IPS-18a (cell line): ENCODE measurements around the gene ADARB2.

ENCODE experiments used
- H3K27ac ChIP-seq: one replicate; pipeline ENCODE4 v1.5.1; 2013; ENCODE audit warnings: low read length
- H3K27me3 ChIP-seq: one replicate; pipeline ENCODE4 v1.6.1; 2013; ENCODE audit warnings: mild to moderate bottlenecking, low read length; ENCODE audit not compliant: control insufficient read depth, insufficient read depth
- H3K36me3 ChIP-seq: one replicate; pipeline ENCODE4 v1.6.1; 2013; ENCODE audit warnings: low read depth, low read length; ENCODE audit not compliant: control insufficient read depth
- H3K4me1 ChIP-seq: one replicate; pipeline ENCODE4 v1.6.1; 2013; ENCODE audit warnings: low read depth, low read length; ENCODE audit not compliant: control insufficient read depth
- H3K4me3 ChIP-seq: one replicate; pipeline ENCODE4 v1.5.1; 2013; ENCODE audit warnings: low read length
- H3K9ac ChIP-seq: one replicate; pipeline ENCODE4 v1.6.1; 2013; ENCODE audit warnings: mild to moderate bottlenecking, low read length, moderate library complexity
- H3K9me3 ChIP-seq: one replicate; pipeline ENCODE4 v1.6.1; 2013; ENCODE audit warnings: low read depth, low read length; ENCODE audit not compliant: control insufficient read depth

ADARB2 gene

DNA sequence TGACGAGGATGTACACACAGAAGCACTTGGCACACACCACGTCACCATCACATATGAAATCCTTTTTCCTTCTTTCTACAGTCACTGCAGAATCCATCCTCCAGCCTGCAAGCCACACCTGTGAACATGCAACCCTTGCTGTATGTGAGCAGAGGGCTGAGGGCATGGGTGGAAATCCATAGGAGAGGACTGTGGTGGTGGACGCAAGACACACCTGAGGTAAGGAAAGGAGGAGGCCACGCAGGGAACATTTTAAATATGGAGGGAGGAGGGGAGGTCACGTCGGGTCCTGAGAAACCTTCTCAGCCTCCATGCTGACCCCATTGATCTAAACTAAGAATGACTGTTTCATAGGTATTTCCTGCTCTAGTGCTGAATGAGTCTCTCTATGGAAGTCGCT is 28.6 kb downstream of the ADARB2 start:
- Histone ChIP-seq H3K27ac (no peak overlapping the region), H3K36me3 (no peaks in the 10 kb centered on the region), H3K4me3 (no peak overlapping the region), H3K9me3 (peaks cover 6% of the 10 kb centered on the region), H3K27me3 (no peaks in the 10 kb centered on the region), H3K9ac (no peak overlapping the region), H3K4me1 (no peaks in the 10 kb centered on the region)

DNA sequence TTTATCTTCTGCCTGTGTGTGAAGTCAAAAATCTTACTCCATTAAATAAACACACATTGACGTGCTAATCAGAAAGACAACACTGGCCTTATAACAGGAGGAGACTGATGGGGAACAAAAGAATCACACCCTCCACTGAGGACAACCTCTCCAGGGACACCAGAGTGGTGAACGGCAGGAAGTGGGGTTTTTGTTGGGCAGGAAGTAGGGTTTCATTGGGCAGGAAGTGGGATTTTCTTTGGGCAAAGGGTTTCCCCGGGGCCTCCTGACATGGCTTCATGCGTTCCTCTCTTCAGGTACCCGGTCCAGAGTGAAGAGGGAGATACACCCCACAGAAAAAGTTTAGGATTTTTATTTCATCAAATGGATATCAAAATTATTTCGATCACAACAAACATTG is 30.6 kb downstream of the ADARB2 start:
- Histone ChIP-seq H3K27ac (no peak overlapping the region), H3K4me3 (no peak overlapping the region), H3K27me3 (no peaks in the 10 kb centered on the region), H3K4me1 (no peaks in the 10 kb centered on the region), H3K9ac (no peak overlapping the region), H3K36me3 (no peaks in the 10 kb centered on the region), H3K9me3 (peaks cover 6% of the 10 kb centered on the region)

DNA sequence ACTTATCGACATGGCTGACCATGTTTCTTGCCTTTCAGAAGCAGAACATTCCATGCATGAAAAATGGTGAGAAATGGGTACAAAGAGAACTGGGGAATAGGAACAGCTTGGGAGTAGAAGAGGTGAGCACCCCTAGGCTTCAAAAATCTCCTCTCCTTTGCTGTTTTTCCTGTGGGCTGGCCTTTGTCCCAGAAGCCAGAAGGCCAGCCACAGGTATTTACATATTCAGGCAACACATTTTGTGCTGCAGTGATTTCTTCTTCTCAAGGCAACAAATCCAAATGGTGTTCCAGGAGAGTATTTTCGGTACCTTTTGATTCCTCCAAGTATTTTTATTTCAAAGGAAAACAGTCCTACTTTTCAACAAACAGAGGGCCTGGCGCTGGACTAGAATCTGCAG is 31.1 kb downstream of the ADARB2 start:
- no peaks in the 10 kb centered on the region for H3K36me3 ChIP-seq
- no peak overlapping the region for H3K4me3 ChIP-seq
- H3K9me3 ChIP-seq, result peaks cover 6% of the 10 kb centered on the region
- no peaks in the 10 kb centered on the region for H3K4me1 ChIP-seq
- no peaks in the 10 kb centered on the region for H3K27me3 ChIP-seq
- no peak overlapping the region for H3K27ac ChIP-seq
- H3K9ac ChIP-seq, result no peak overlapping the region

DNA sequence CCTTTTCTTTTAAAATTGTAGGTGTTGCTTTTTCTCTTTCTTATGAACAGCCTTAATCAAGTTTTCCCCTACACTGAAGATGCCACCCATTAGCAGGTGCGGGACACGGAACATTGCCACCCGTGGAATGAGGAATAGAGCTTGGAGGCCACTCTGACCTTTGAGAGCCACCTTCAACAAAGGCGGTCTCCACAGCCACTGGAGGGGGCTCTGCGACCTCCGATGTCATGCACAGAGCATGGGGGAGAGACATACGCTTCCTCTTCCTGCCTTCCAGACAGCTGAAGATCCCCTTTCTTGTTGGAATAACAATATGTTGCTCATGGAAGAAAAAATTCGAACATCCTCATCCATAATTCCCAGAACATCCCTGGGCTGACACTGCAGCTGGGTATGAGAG is 39.1 kb downstream of the ADARB2 start:
- Histone ChIP-seq H3K9ac (no peak overlapping the region), H3K4me1 (no peaks in the 10 kb centered on the region), H3K27me3 (no peaks in the 10 kb centered on the region), H3K36me3 (no peaks in the 10 kb centered on the region), H3K9me3 (no peaks in the 10 kb centered on the region), H3K27ac (no peak overlapping the region), H3K4me3 (no peak overlapping the region)

DNA sequence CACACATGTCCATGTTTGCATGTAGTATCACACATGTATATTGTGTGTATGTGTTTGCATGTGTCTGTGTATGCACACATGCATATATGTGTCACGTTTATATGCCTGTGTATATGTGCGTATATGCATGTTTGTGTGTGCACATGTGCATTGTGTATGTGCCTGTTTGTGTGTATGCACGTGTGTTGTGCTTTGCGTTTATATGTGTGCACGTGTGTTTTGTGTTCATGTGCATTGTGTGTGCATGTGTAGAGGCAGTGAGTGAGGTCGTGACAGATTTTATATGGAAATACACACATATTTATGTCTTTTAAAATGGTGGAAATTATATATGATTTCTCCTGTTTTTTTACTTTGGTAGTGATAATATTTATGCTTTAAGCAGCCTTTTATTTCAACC is 41.2 kb downstream of the ADARB2 start:
- H3K4me1 ChIP-seq, result no peaks in the 10 kb centered on the region
- H3K9ac ChIP-seq, result no peak overlapping the region
- H3K27ac ChIP-seq, result no peak overlapping the region
- no peaks in the 10 kb centered on the region for H3K36me3 ChIP-seq
- no peak overlapping the region for H3K4me3 ChIP-seq
- no peaks in the 10 kb centered on the region for H3K9me3 ChIP-seq
- no peaks in the 10 kb centered on the region for H3K27me3 ChIP-seq

DNA sequence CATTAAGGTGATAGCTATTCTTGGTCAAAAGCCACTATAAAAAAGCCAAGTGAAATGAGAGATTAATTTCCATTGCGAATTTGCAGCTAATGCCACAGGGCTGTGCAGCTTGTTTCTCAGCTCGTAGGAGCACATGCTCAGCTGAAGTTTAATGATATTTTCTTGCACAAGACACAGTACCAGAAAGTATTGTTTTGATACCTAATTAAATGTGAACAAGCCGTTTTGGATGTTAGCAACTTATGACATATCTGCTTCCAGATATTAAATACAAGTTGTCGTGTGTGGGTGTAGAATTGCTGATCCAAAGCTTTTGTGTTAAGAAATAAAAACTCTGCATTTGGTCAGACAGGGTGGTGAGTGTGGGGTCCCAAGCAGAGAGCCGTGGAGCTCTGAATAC is 47.2 kb downstream of the ADARB2 start:
- Histone ChIP-seq H3K27ac (no peak overlapping the region), H3K9me3 (no peaks in the 10 kb centered on the region), H3K9ac (no peak overlapping the region), H3K27me3 (no peaks in the 10 kb centered on the region), H3K4me3 (no peak overlapping the region), H3K36me3 (no peaks in the 10 kb centered on the region), H3K4me1 (no peaks in the 10 kb centered on the region)

DNA sequence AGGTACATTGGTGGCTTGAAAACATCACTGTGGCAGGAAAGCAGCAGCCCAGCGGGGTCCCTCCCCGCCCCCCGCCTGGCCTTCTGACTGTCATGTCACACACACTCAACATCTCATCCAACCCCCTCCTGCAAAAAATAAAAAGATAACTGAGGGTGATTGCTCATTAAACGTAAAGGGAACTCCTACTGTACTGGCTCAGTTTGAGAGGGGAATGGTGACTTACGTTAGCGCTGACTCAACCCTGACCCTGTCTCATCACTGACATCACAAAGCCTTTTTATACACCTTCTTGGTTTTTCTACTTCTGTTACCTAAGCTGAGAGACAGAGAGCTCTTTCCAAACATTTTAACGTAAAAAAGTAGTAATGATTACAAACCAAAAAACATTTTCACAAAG is 48.8 kb downstream of the ADARB2 start:
- no peak overlapping the region for H3K4me3 ChIP-seq

DNA sequence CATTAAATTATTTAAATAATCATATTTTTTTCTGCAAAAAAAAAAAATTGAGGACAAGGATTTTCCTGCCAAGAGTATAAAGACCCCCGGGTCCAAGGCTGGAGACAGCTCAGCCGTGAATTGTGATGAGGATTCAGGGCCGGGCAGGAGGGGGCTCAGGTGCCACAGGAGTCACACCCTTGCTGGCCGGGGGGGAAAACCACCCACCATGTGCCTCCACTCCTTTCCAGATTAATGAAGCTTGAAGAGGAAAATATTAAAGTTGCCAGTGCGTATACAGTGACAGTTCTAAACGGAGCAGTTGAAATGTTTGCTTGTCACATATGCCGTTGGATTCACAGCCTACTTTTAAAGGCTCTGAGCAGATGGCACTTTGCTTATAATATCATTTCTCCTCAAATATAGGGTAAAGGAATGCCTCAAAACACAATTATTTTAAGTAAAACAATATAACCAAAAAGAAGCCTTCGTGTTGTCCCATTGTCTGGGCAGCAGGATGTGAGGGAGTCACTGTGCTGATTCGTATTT is 49.6 kb downstream of the ADARB2 start:
- Histone ChIP-seq H3K4me3 (no peak overlapping the region), H3K9me3 (no peaks in the 10 kb centered on the region), H3K9ac (no peak overlapping the region), H3K27ac (no peak overlapping the region), H3K4me1 (no peaks in the 10 kb centered on the region), H3K36me3 (no peaks in the 10 kb centered on the region), H3K27me3 (no peaks in the 10 kb centered on the region)

More for the DNA sequence above, 48.8 kb downstream of the ADARB2 start:
- no peak overlapping the region for H3K27ac ChIP-seq
- no peaks in the 10 kb centered on the region for H3K9me3 ChIP-seq
- H3K36me3 ChIP-seq, result no peaks in the 10 kb centered on the region
- H3K27me3 ChIP-seq, result no peaks in the 10 kb centered on the region
- H3K9ac ChIP-seq, result no peak overlapping the region
- H3K4me1 ChIP-seq, result no peaks in the 10 kb centered on the region

DNA sequence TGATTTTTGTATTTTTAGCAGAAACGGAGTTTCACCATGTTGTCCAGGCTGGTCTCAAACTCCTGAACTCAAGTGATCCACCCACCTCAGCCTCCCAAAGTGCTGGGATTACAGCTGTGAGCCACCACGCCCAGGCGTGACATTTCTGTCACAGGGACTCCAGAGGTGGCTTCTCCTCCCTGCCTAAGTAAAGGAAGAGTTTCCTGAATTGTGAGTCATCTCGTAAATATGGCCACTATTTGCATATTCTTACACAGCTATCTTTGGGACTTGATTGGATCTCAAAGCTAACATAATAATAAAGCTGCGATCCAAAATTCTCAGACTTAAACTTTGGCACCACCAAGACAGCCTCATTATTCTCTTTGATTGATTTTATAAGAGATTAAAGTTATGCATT is 50.1 kb downstream of the ADARB2 start:
- Histone ChIP-seq H3K4me1 (no peaks in the 10 kb centered on the region), H3K9me3 (no peaks in the 10 kb centered on the region), H3K27me3 (no peaks in the 10 kb centered on the region), H3K27ac (no peak overlapping the region), H3K4me3 (no peak overlapping the region), H3K9ac (no peak overlapping the region), H3K36me3 (no peaks in the 10 kb centered on the region)

DNA sequence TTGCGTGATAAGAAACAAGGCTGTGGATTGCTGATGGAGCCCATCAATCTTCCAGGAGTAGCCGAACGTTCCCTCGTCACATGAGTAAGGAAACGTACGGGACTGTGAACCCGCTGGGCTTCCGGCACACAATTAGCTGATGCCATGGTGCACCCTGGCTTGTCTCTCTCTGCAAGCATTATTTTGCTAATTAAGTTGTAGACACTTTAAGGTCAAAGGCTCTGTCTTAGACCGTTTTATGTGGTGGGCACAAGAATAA is 50.9 kb downstream of the ADARB2 start:
- no peaks in the 10 kb centered on the region for H3K9me3 ChIP-seq
- no peaks in the 10 kb centered on the region for H3K36me3 ChIP-seq
- no peak overlapping the region for H3K27ac ChIP-seq
- H3K4me3 ChIP-seq, result no peak overlapping the region
- H3K27me3 ChIP-seq, result no peaks in the 10 kb centered on the region
- H3K9ac ChIP-seq, result no peak overlapping the region
- no peaks in the 10 kb centered on the region for H3K4me1 ChIP-seq

DNA sequence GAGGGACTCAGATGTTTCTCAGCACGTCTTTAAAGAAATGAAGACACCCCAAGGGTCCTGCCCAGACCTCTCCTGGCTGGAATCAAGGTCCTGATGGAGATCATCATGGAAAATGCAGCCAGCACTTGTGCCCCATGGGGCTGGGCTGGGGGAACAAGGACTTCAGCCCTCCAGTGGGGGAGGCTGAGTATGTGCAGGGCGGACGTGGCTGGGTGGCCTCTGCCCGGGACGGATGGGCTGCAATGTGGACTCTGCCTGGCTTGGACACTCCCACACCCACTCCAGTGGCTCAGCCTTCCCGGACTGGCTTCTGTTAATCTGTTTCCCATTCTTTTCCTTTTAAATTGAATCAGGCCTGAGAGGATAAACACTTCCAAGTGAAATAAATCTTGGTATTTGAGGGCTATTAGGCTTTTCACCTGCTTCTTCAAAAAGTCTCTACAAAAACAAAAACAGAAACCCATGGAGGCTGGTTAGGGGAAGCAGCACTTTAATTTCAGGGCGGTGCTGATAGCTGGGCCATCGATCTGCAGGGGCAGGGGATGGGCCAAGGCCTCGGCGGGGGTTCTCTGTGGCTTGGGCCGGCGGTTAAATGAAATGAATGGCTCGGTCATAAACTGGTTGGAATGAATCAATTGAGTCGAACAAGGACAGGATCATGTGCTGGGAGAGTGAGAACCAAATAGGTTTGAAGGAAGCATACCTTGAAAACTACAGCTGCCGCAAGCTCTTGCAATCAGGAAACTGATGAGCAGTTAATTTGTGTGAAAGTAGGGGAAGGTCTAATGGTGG is 51.4 kb downstream of the ADARB2 start:
- Histone ChIP-seq H3K9me3 (no peaks in the 10 kb centered on the region), H3K9ac (no peak overlapping the region), H3K4me3 (no peak overlapping the region), H3K4me1 (no peaks in the 10 kb centered on the region), H3K27ac (no peak overlapping the region), H3K36me3 (no peaks in the 10 kb centered on the region), H3K27me3 (no peaks in the 10 kb centered on the region)

DNA sequence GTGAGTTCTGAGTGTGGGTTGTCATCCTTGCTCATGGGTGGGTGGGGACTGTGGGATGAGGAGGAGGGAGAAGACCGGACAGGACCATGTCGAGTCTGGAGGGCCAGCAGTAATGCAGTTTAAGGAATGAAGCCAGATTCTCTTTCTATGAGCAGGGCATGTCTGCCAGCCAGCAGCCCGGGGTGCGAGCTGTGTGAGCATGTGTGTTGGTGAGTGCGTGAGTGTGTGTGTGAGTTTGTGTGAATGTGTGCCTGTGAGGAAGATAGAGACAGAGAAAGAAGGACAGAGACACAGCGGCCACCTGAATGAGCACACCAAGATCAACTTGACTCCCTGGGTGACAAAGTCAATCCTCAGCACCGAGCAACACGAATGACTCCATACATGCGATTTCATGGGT is 52.3 kb downstream of the ADARB2 start:
- Histone ChIP-seq H3K4me1 (no peaks in the 10 kb centered on the region), H3K4me3 (no peak overlapping the region), H3K27ac (no peak overlapping the region), H3K9ac (no peak overlapping the region), H3K27me3 (no peaks in the 10 kb centered on the region), H3K9me3 (no peaks in the 10 kb centered on the region), H3K36me3 (no peaks in the 10 kb centered on the region)
